SH-SY5Y (cell line): ENCODE measurements around the gene YPEL2.

Source experiments
- GATA2 ChIP-seq: IDR thresholded peaks from 2 replicates; pipeline ENCODE4 v1.6.1; 2011; ENCODE audit warnings: mild to moderate bottlenecking, low read depth, low read length
- GATA3 ChIP-seq: IDR thresholded peaks from 2 replicates; pipeline ENCODE4 v1.6.1; 2011; ENCODE audit warnings: low read depth, mild to moderate bottlenecking, low read length, moderate library complexity

- TF ChIP-seq GATA2 = no peak
- no peak for TF ChIP-seq GATA3
Measured at GRCh38 chr17:59296190-59296589, 35.3 kb upstream of the YPEL2 start.
